ENCODE data around the gene INSRR. TPM values are rescaled to one million over a fixed set of nuclear protein-coding genes. Genes with fewer than 3 reads are reported as not detected.

The INSRR gene
- total and polyA plus RNA-seq, 3 donors from 2014 or later: 1.5 to 7.0 (median 6.4) TPM

DNA sequence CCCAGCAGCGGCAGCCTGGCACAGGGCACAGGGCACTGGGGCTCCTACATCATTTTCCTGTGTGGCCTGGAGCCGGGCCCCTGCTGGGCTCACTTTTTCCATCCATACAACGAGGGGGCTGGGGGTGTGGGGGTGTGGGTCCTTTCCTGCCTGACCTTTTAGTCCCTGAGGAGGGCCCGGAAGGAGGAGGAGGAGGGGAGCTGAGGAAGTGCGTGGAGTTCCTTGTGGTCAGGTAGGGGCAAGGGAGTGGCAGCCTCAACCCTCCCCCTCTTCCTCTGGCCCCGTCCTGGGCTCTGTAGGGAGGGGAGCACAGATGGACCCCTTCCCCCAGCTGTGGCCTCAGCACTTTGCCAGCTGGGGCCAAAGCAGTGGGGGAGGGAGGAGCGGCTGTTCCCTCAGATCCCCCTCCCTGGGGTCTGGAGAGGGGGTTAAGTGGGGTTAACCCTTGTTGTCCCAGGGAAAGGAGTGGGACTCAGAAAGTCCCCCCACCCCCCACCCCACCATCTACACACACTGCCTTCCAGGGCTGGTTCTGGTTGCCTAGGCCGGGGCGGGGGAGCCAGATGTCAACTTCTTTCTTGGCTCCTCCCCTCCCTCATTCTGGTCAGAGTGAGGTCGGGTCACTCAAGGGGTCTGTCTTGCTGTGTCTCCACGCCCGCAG, 7.5 kb upstream of the INSRR start:
- Histone ChIP-seq H3K27me3 (no peaks in the 10 kb centered on the region), H3K4me1 (peaks cover 9% of the 10 kb centered on the region), H3K4me3 (no peak overlapping the region), H3K36me3 (ENCODE audit: low read depth, missing control alignments) (no peaks in the 10 kb centered on the region), H3K27ac (no peak overlapping the region), H3K9me3 (no peaks in the 10 kb centered on the region)
- intact Hi-C loops (cut with DNase I; ENCODE audit: low total_unique reads): no loop called here
- 55 to 73% methylated on average over 7 to 12 of the region's 12 CpGs for WGBS, 2 donors
- TF ChIP-seq, protein P1, sequence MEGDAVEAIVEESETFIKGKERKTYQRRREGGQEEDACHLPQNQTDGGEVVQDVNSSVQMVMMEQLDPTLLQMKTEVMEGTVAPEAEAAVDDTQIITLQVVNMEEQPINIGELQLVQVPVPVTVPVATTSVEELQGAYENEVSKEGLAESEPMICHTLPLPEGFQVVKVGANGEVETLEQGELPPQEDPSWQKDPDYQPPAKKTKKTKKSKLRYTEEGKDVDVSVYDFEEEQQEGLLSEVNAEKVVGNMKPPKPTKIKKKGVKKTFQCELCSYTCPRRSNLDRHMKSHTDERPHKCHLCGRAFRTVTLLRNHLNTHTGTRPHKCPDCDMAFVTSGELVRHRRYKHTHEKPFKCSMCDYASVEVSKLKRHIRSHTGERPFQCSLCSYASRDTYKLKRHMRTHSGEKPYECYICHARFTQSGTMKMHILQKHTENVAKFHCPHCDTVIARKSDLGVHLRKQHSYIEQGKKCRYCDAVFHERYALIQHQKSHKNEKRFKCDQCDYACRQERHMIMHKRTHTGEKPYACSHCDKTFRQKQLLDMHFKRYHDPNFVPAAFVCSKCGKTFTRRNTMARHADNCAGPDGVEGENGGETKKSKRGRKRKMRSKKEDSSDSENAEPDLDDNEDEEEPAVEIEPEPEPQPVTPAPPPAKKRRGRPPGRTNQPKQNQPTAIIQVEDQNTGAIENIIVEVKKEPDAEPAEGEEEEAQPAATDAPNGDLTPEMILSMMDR (IDR thresholded peaks at IDR 0.05): no peak
- TF ChIP-seq POLR2A (IDR thresholded peaks at IDR 0.05): no peak
- DNase-seq: no peak

DNA sequence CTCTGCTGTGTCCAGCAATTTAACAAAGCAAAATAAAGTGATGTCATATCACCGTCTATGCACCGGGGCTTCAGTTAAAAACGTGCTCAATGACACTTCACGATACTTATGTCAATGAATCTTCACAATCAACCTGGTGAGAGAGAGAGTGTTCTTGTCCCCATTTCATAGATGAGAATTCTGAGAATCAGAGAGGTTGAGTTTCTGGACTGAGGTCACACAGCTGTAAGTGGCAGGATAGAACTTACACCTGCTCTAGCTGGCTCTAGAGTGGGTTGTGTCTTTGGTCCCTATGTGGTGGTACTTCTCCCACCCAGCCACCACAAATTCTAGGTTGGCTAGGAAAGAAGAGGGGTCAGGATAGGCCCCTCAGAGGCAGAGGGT, 6.9 kb upstream of the INSRR start:
- TF ChIP-seq, protein P1 (IDR thresholded peaks at IDR 0.05): no peak
- no peak for TF ChIP-seq POLR2A (IDR thresholded peaks at IDR 0.05)
- Histone ChIP-seq H3K4me3 (no peak overlapping the region), H3K36me3 (ENCODE audit: low read depth, missing control alignments) (no peaks in the 10 kb centered on the region), H3K9me3 (no peaks in the 10 kb centered on the region), H3K27me3 (no peaks in the 10 kb centered on the region), H3K27ac (no peak overlapping the region), H3K4me1 (peaks cover 14% of the 10 kb centered on the region)
- intact Hi-C loops (cut with DNase I; ENCODE audit: low total_unique reads): no loop called here
- WGBS, 2 donors: 85 to 94% methylated on average over 4 of the region's 4 CpGs
- no peak for DNase-seq

DNA sequence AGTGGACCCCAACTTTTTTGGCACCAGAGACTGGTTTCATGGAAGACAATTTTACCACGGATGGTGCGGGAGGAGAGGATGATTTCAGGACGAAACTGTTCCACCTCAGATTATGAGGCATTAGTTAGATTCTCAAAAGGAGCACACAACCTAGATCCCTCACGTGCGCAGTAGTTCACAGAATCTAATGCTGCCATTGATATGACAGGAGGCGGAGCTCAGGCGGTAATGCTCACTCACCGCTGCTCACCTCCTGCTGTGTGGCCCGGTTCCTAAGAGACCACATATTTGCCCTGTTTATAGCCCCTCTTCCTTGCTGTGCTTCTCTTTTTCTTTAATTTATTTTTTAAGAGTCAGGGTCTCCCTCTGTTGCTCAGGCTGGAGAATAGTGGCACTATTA, 6.3 kb upstream of the INSRR start:
- no peak overlapping the region for H3K27ac ChIP-seq
- H3K4me1 ChIP-seq: peaks cover 17% of the 10 kb centered on the region
- H3K36me3 ChIP-seq (ENCODE audit: low read depth, missing control alignments): no peaks in the 10 kb centered on the region
- intact Hi-C loops (cut with DNase I; ENCODE audit: low total_unique reads): no loop called here
- no peak overlapping the region for H3K4me3 ChIP-seq
- no peaks in the 10 kb centered on the region for H3K9me3 ChIP-seq
- H3K27me3 ChIP-seq: no peaks in the 10 kb centered on the region
- WGBS, 2 donors: 89 to 91% methylated on average over 9 of the region's 9 CpGs
- DNase-seq: no peak
- TF ChIP-seq POLR2A (IDR thresholded peaks at IDR 0.05): no peak
- TF ChIP-seq, protein P1 (IDR thresholded peaks at IDR 0.05): no peak

DNA sequence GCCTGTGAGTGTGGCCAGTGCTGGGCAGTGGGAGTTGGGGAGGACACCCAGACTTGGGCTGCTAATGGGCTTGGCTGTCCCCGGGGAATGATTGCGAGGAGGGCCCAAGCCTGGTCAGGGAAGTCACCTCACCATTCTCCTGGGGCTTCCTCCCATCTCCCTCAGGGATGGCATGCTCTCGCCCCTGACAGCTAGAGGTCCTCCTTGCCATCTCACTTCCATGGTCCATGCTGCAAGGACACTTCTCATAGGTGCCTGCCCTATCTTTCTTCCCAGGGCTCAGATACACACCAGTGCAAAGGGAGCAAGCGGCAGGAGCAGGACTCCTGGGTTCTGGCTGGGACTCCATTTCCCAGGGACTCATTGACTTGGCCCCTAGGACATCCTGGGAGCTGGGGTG, 5.9 kb upstream of the INSRR start:
- Histone ChIP-seq H3K9me3 (no peaks in the 10 kb centered on the region), H3K27me3 (no peaks in the 10 kb centered on the region), H3K27ac (no peak overlapping the region), H3K4me1 (peaks cover 21% of the 10 kb centered on the region), H3K36me3 (ENCODE audit: low read depth, missing control alignments) (no peaks in the 10 kb centered on the region), H3K4me3 (no peak overlapping the region)
- TF ChIP-seq POLR2A (IDR thresholded peaks at IDR 0.05): no peak
- TF ChIP-seq, protein P1 (IDR thresholded peaks at IDR 0.05): no peak
- no peak for DNase-seq
- intact Hi-C loops (cut with DNase I; ENCODE audit: low total_unique reads): no loop called here
- 84 to 96% methylated on average over 4 of the region's 4 CpGs for WGBS, 2 donors

DNA sequence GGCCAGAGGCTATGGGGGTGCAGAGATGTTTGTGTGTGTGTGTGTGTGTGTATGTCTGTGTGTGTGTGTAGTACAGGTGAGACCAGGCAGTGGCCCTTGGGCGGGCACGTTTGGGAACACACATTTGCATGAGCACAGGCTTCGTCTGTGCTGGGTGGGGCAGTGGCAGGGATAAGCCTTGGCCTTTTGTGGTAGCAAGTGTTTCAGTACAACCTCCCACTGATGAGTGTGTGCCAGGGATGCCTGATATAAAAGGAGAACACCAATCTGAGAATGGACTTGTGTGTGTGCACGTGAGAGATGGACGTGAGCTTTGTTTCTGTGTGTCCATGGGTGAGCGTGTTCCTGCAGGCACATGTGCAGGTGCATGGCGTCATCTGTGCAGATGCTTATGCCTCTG, 4.7 kb upstream of the INSRR start:
- intact Hi-C loops (cut with DNase I; ENCODE audit: low total_unique reads): no loop called here
- no peaks in the 10 kb centered on the region for H3K27me3 ChIP-seq
- 80 to 83% methylated on average over 7 of the region's 7 CpGs for WGBS, 2 donors

More for the DNA sequence above, 4.7 kb upstream of the INSRR start:
- Histone ChIP-seq H3K27ac (no peak overlapping the region), H3K9me3 (no peaks in the 10 kb centered on the region), H3K36me3 (ENCODE audit: low read depth, missing control alignments) (no peaks in the 10 kb centered on the region), H3K4me1 (peaks cover 31% of the 10 kb centered on the region), H3K4me3 (no peak overlapping the region)
- no peak for DNase-seq
- no peak for TF ChIP-seq POLR2A (IDR thresholded peaks at IDR 0.05)
- TF ChIP-seq, protein P1 (IDR thresholded peaks at IDR 0.05): no peak
